NCI-H226 (cell line): ENCODE measurements around the gene FAM3B.

ENCODE experiments used
- DNase-seq: peaks from one replicate; pipeline ENCODE4 v3.0.0-alpha.2; 2015

Gene FAM3B

GRCh38 chr21:41398251-41398650, 81.7 kb downstream of the FAM3B start:
- no peak for DNase-seq

- DNase-seq = no peak
Measured at GRCh38 chr21:41398831-41399230, 82.2 kb downstream of the FAM3B start.

GRCh38 chr21:41399246-41399800, 82.7 kb downstream of the FAM3B start:
- no peak for DNase-seq

GRCh38 chr21:41402231-41402630, 85.6 kb downstream of the FAM3B start:
- DNase-seq = no peak

- DNase-seq = no peak
Measured at GRCh38 chr21:41402796-41403195, 86.2 kb downstream of the FAM3B start.

- no peak for DNase-seq
Measured at GRCh38 chr21:41403331-41403730, 86.7 kb downstream of the FAM3B start.

GRCh38 chr21:41403966-41404365, 87.4 kb downstream of the FAM3B start:
- no peak for DNase-seq

- DNase-seq = no peak
Measured at GRCh38 chr21:41405321-41405720, 88.7 kb downstream of the FAM3B start.

GRCh38 chr21:41406340-41406739, 89.7 kb downstream of the FAM3B start:
- DNase-seq = no peak
